H1 (cell line): ENCODE data around the gene IFT80.

ENCODE experiments used
- ASH2L ChIP-seq: fragments of 200-600, 300-600 bp; sonication (generic); IDR thresholded peaks from one replicate; pipeline ENCODE4 v1.7.1; 2017; ENCODE audit warnings: low read length
- BCL11A ChIP-seq, 2 experiments: IDR thresholded peaks; one replicate each; pipeline ENCODE4 v1.6.1; 2011; ENCODE audit warnings: low read depth in 2 of 2, low read length in 2 of 2, mild to moderate bottlenecking in 2 of 2
- EP300 ChIP-seq, 2 experiments: IDR thresholded peaks; 1 replicate in 1 of 2; 2 replicates in 1 of 2; pipeline ENCODE4 v1.6.1; 2011 to 2012; ENCODE audit warnings: low read depth in 2 of 2, low read length in 2 of 2, mild to moderate bottlenecking in 2 of 2, borderline replicate concordance in 1 of 2, inconsistent platforms in 1 of 2, moderate library complexity in 1 of 2
- JUND ChIP-seq: IDR thresholded peaks from 2 replicates; pipeline ENCODE4 v1.6.1; 2011; ENCODE audit warnings: mild to moderate bottlenecking, improper control_type of control experiment, low read length
- POLR2AphosphoS5 ChIP-seq: IDR thresholded peaks from 2 replicates; pipeline ENCODE4 v1.6.1; 2011; ENCODE audit warnings: low read depth, low read length
- SIN3A ChIP-seq, 2 experiments: IDR thresholded peaks in 1 of 2; conservative IDR thresholded peaks in 1 of 2; 2 replicates each; pipeline ENCODE4 v1.6.1; 2011 to 2012; ENCODE audit warnings: low read length in 2 of 2, improper control_type of control experiment in 1 of 2, low read depth in 1 of 2, mild to moderate bottlenecking in 1 of 2
- SIX5 ChIP-seq: IDR thresholded peaks from 2 replicates; pipeline ENCODE4 v1.6.1; 2011; ENCODE audit warnings: mild to moderate bottlenecking, low read depth, low read length
- SP1 ChIP-seq: IDR thresholded peaks from 2 replicates; pipeline ENCODE4 v1.6.1; 2011; ENCODE audit warnings: low read depth, low read length
- TEAD4 ChIP-seq: IDR thresholded peaks from 2 replicates; pipeline ENCODE4 v1.6.1; 2012; ENCODE audit warnings: low read depth, low read length, inconsistent platforms, mixed read lengths
- ZNF274 ChIP-seq: IDR thresholded peaks from 2 replicates; pipeline ENCODE4 v1.7.0; 2012; ENCODE audit warnings: low read length, borderline replicate concordance; ENCODE audit errors: extremely low read depth
- TF ChIP-seq, protein P1 (sequence below), 3 experiments: IDR thresholded peaks; 1 replicate in 2 of 3; 2 replicates in 1 of 3; pipeline versions ENCODE4 v1.5.1 to v1.6.1; 2011; ENCODE audit warnings: low read length in 3 of 3, mild to moderate bottlenecking in 3 of 3, inconsistent platforms in 2 of 3, low read depth in 1 of 3, moderate library complexity in 1 of 3; ENCODE audit not compliant: insufficient read depth in 1 of 3; ENCODE audit errors: control extremely low read depth in 1 of 3
- TF ChIP-seq, protein P2 (sequence below): IDR thresholded peaks from 2 replicates; pipeline ENCODE4 v1.6.1; 2012; ENCODE audit warnings: inconsistent platforms
- TF ChIP-seq, protein P3 (sequence below): IDR thresholded peaks from 2 replicates; pipeline ENCODE4 v1.6.1; 2011; ENCODE audit warnings: low read length, improper control_type of control experiment

DNA sequence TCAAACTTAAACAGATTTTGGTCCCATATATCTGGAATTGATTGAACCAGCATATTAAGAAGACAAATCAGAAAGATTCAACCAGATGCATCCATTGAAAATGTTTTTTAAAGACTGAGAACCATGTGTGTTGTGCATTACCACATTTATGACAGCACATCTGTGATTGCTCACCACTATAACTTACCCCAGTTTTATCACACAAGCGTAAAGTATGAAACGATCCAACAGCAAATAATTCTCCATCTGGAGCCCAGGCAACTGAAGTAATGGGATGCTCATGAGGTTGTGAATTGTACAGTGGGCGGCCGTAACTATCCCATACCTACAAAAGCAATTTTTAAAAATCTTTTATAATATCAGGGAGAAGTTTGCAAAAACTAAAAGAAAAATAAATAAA is 43.2 kb downstream of the IFT80 start:
- TF ChIP-seq, protein P1, sequence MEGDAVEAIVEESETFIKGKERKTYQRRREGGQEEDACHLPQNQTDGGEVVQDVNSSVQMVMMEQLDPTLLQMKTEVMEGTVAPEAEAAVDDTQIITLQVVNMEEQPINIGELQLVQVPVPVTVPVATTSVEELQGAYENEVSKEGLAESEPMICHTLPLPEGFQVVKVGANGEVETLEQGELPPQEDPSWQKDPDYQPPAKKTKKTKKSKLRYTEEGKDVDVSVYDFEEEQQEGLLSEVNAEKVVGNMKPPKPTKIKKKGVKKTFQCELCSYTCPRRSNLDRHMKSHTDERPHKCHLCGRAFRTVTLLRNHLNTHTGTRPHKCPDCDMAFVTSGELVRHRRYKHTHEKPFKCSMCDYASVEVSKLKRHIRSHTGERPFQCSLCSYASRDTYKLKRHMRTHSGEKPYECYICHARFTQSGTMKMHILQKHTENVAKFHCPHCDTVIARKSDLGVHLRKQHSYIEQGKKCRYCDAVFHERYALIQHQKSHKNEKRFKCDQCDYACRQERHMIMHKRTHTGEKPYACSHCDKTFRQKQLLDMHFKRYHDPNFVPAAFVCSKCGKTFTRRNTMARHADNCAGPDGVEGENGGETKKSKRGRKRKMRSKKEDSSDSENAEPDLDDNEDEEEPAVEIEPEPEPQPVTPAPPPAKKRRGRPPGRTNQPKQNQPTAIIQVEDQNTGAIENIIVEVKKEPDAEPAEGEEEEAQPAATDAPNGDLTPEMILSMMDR (IDR thresholded peaks at IDR 0.05; ENCODE audit: control extremely low read depth in 1 of 3, insufficient read depth in 1 of 3, low read depth in 1 of 3, low read length in 3 of 3) = no peak
- TF ChIP-seq, protein P2, sequence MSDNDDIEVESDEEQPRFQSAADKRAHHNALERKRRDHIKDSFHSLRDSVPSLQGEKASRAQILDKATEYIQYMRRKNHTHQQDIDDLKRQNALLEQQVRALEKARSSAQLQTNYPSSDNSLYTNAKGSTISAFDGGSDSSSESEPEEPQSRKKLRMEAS = no peak
- TF ChIP-seq POLR2AphosphoS5 (no peak), ASH2L (no peak), SIX5 (no peak), TEAD4 (no peak), EP300 (IDR thresholded peaks at IDR 0.05; ENCODE audit: borderline replicate concordance in 1 of 2, low read depth in 2 of 2, low read length in 2 of 2) (no peak), SIN3A (conservative IDR thresholded peaks at IDR 0.05 in 1 of 2, IDR thresholded peaks at IDR 0.05 in 1 of 2; ENCODE audit: low read depth in 1 of 2, low read length in 2 of 2) (no peak), ZNF274 (no peak), SP1 (no peak), JUND (no peak), BCL11A (IDR thresholded peaks at IDR 0.05; ENCODE audit: low read depth in 2 of 2, low read length in 2 of 2) (no peak)
- TF ChIP-seq, protein P3, sequence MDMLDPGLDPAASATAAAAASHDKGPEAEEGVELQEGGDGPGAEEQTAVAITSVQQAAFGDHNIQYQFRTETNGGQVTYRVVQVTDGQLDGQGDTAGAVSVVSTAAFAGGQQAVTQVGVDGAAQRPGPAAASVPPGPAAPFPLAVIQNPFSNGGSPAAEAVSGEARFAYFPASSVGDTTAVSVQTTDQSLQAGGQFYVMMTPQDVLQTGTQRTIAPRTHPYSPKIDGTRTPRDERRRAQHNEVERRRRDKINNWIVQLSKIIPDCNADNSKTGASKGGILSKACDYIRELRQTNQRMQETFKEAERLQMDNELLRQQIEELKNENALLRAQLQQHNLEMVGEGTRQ = no peak
